ENCODE results near the gene UPK3BL1. TPM values are rescaled to one million over a fixed set of nuclear protein-coding genes. Genes with fewer than 3 reads are reported as not detected.

UPK3BL1 gene
- total RNA-seq, 1 donor from 2014 or later = 122 TPM

Other genes with a start within 250 kb of the UPK3BL1 start
- 14.7 and 18.2 TPM in 2 replicates for gene PRKRIP1, start 246.4 kb downstream of the UPK3BL1 start, total RNA-seq
- 4.7 and 6.9 TPM in 2 replicates for gene ORAI2, start 209.2 kb downstream of the UPK3BL1 start, total RNA-seq
- 8.7 and 10.0 TPM in 2 replicates for gene ALKBH4, start 177.9 kb downstream of the UPK3BL1 start, total RNA-seq
- 21.1 and 25.3 TPM in 2 replicates for gene LRWD1, start 177.8 kb downstream of the UPK3BL1 start, total RNA-seq
- gene POLR2J, start 163.9 kb downstream of the UPK3BL1 start, total RNA-seq = 24.5 and 50.1 TPM in 2 replicates
- 0.79 and 1.2 TPM in 2 replicates for gene RASA4B, start 125.0 kb downstream of the UPK3BL1 start, total RNA-seq
- 5.8 and 151 TPM in 2 replicates for gene UPK3BL2, start 99.1 kb downstream of the UPK3BL1 start, total RNA-seq
- gene SPDYE2, start 91.6 kb downstream of the UPK3BL1 start, total RNA-seq = not detected in 2 replicates
- gene POLR2J3, start 70.2 kb downstream of the UPK3BL1 start, total RNA-seq = 18.8 and 25.5 TPM in 2 replicates
- gene RASA4, start 26.0 kb downstream of the UPK3BL1 start, total RNA-seq = 2.2 and 2.4 TPM in 2 replicates
- not detected in 2 replicates for gene SPDYE2B, start 7.5 kb upstream of the UPK3BL1 start, total RNA-seq
- gene POLR2J2, start 28.9 kb upstream of the UPK3BL1 start, total RNA-seq = 2.3 and 3.4 TPM in 2 replicates
- 9.2 and 11.4 TPM in 2 replicates for gene FAM185A, start 106.2 kb upstream of the UPK3BL1 start, total RNA-seq